HG03457 (cell line): Measurements from ENCODE around the gene MC2R.
"Not testable (repeated sequence)": the region's sequence is repeated elsewhere in the genome, so short reads cannot be mapped to it uniquely, and the experiment has no call there.

Experiments used
- ATAC-seq: cut with Tn5 transposase; IDR thresholded peaks from one replicate; pipeline ENCODE4 v1.9.1; 2021; ENCODE audit warnings: moderate number of reproducible peaks; ENCODE audit not compliant: unreplicated experiment

The MC2R gene

GRCh38 chr18:13894531-13894930 lies 20.8 kb downstream of the MC2R start:
- ATAC-seq = no peak

GRCh38 chr18:13893418-13893760 lies 21.9 kb downstream of the MC2R start:
- peak; percentile 99 for ATAC-seq

GRCh38 chr18:13892098-13892497 lies 23.2 kb downstream of the MC2R start:
- no peak for ATAC-seq

- no peak for ATAC-seq
Measured at GRCh38 chr18:13890761-13891361, 24.5 kb downstream of the MC2R start.

- ATAC-seq = no peak
Measured at GRCh38 chr18:13889671-13890070, 25.7 kb downstream of the MC2R start.

- ATAC-seq = no peak
Measured at GRCh38 chr18:13888191-13888716, 27.1 kb downstream of the MC2R start.

GRCh38 chr18:13885009-13885408 lies 30.3 kb downstream of the MC2R start:
- no peak for ATAC-seq

GRCh38 chr18:13879937-13880336 lies 35.4 kb downstream of the MC2R start:
- no peak for ATAC-seq

- no peak for ATAC-seq
Measured at GRCh38 chr18:13879492-13879891, 35.8 kb downstream of the MC2R start.

GRCh38 chr18:13878857-13879256 lies 36.5 kb downstream of the MC2R start:
- ATAC-seq = no peak

- no peak for ATAC-seq
Measured at GRCh38 chr18:13877157-13877556, 38.2 kb downstream of the MC2R start.

GRCh38 chr18:13874558-13874957 lies 40.8 kb downstream of the MC2R start:
- no peak for ATAC-seq

GRCh38 chr18:13872932-13873331 lies 42.4 kb downstream of the MC2R start:
- no peak for ATAC-seq

- ATAC-seq = no peak
Measured at GRCh38 chr18:13872373-13872772, 43.0 kb downstream of the MC2R start.

GRCh38 chr18:13871701-13872100 lies 43.6 kb downstream of the MC2R start:
- no peak for ATAC-seq

- no peak for ATAC-seq
Measured at GRCh38 chr18:13868501-13869271, 46.6 kb downstream of the MC2R start.

- not testable (repeated sequence) for ATAC-seq
Measured at GRCh38 chr18:13862898-13863297, 52.4 kb downstream of the MC2R start.

- no peak for ATAC-seq
Measured at GRCh38 chr18:13849791-13850190, 65.5 kb downstream of the MC2R start.

GRCh38 chr18:13836559-13836958 lies 78.8 kb downstream of the MC2R start:
- no peak for ATAC-seq

GRCh38 chr18:13835202-13835601 lies 80.1 kb downstream of the MC2R start:
- ATAC-seq = no peak

GRCh38 chr18:13834496-13835015 lies 80.8 kb downstream of the MC2R start:
- ATAC-seq = no peak
